NCI-H82 (cell line): Measurements from ENCODE around the gene NEAT1.
A peak's percentile ranks its signal among the peaks of the same experiment; 100 is the strongest.

ENCODE experiments used
- DNase-seq: peaks from one replicate; lab custom pipeline; 2025; lab: John Stamatoyannopoulos, UW

NEAT1 gene

DNA sequence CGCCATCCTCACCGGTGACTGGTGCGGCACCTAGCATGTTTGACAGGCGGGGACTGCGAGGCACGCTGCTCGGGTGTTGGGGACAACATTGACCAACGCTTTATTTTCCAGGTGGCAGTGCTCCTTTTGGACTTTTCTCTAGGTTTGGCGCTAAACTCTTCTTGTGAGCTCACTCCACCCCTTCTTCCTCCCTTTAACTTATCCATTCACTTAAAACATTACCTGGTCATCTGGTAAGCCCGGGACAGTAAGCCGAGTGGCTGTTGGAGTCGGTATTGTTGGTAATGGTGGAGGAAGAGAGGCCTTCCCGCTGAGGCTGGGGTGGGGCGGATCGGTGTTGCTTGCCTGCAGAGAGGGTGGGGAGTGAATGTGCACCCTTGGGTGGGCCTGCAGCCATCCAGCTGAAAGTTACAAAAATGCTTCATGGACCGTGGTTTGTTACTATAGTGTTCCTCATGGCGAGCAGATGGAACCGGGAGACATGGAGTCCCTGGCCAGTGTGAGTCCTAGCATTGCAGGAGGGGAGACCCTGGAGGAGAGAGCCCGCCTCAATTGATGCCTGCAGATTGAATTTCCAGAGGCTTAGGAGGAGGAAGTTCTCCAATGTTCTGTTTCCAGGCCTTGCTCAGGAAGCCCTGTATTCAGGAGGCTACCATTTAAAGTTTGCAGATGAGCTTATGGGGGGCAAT, 1.1 kb downstream of the NEAT1 start:
- peak; percentile 45 for DNase-seq

DNA sequence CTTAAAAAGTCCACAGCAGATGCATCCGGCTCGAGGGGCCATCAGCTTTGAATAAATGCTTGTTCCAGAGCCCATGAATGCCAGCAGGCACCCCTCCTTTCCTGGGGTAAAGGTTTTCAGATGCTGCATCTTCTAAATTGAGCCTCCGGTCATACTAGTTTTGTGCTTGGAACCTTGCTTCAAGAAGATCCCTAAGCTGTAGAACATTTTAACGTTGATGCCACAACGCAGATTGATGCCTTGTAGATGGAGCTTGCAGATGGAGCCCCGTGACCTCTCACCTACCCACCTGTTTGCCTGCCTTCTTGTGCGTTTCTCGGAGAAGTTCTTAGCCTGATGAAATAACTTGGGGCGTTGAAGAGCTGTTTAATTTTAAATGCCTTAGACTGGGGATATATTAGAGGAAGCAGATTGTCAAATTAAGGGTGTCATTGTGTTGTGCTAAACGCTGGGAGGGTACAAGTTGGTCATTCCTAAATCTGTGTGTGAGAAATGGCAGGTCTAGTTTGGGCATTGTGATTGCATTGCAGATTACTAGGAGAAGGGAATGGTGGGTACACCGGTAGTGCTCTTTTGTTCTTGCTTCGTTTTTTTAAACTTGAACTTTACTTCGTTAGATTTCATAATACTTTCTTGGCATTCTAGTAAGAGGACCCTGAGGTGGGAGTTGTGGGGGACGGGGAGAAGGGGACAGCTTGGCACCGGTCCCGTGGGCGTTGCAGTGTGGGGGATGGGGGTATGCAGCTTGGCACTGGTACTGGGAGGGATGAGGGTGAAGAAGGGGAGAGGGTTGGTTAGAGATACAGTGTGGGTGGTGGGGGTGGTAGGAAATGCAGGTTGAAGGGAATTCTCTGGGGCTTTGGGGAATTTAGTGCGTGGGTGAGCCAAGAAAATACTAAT, 1.9 kb downstream of the NEAT1 start:
- no peak for DNase-seq

DNA sequence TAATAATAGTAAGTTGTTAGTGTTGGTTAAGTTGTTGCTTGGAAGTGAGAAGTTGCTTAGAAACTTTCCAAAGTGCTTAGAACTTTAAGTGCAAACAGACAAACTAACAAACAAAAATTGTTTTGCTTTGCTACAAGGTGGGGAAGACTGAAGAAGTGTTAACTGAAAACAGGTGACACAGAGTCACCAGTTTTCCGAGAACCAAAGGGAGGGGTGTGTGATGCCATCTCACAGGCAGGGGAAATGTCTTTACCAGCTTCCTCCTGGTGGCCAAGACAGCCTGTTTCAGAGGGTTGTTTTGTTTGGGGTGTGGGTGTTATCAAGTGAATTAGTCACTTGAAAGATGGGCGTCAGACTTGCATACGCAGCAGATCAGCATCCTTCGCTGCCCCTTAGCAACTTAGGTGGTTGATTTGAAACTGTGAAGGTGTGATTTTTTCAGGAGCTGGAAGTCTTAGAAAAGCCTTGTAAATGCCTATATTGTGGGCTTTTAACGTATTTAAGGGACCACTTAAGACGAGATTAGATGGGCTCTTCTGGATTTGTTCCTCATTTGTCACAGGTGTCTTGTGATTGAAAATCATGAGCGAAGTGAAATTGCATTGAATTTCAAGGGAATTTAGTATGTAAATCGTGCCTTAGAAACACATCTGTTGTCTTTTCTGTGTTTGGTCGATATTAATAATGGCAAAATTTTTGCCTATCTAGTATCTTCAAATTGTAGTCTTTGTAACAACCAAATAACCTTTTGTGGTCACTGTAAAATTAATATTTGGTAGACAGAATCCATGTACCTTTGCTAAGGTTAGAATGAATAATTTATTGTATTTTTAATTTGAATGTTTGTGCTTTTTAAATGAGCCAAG, 2.7 kb downstream of the NEAT1 start:
- DNase-seq, result peak; percentile 35

DNA sequence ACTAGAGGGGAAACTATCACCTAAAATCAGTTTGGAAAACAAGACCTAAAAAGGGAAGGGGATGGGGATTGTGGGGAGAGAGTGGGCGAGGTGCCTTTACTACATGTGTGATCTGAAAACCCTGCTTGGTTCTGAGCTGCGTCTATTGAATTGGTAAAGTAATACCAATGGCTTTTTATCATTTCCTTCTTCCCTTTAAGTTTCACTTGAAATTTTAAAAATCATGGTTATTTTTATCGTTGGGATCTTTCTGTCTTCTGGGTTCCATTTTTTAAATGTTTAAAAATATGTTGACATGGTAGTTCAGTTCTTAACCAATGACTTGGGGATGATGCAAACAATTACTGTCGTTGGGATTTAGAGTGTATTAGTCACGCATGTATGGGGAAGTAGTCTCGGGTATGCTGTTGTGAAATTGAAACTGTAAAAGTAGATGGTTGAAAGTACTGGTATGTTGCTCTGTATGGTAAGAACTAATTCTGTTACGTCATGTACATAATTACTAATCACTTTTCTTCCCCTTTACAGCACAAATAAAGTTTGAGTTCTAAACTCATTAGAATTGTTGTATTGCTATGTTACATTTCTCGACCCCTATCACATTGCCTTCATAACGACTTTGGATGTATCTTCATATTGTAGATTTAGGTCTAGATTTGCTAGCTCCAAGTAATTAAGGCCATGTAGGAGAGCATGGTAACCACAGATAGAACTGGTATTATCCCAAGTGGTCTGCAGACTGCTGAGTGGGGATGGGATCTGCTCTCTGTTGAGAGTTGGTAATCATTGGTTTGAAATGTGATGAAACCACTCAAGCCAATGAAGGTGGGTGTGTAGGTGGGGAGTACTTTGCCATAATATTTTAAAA, 3.6 kb downstream of the NEAT1 start:
- no peak for DNase-seq

DNA sequence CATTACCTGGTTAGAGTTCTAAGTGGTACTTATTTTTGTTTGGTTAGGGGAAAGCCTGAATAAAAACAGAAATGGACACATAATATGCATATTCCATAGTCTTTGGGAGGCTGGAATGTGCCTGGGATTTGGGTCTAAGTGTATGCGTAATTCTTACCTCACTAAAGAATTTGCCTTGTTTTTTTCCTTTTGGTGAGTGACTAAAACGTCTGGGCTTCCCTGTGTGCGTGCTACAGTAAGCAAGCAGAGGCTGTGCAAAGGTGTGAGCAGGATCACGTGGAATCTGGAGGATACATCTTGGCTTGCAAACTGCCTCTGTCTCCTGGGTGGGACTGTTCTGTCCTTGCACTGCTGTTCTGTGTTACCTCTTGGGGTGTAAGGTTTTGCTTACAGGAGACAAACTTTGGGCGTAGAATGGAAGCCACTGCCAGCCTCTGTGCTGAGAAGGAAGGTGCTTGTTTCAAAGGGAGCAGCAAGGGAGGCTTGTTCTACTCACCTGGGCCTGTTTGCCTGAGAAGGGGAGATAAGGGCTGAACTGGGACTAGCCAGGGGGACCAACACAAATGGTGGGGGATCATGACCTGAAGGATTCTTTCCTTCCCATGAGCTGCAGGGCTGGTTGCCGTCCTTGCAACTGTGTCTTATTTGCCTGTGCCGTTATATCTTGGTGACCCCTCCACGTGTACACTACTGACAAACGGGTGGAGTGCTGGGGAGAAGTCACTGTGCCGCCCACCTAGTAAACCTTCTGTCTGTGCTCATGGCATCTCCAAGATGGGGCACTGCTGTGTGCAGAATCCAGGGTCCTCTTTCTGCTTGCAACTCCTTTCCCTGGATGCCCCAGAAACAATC, 4.5 kb downstream of the NEAT1 start:
- DNase-seq, result no peak

DNA sequence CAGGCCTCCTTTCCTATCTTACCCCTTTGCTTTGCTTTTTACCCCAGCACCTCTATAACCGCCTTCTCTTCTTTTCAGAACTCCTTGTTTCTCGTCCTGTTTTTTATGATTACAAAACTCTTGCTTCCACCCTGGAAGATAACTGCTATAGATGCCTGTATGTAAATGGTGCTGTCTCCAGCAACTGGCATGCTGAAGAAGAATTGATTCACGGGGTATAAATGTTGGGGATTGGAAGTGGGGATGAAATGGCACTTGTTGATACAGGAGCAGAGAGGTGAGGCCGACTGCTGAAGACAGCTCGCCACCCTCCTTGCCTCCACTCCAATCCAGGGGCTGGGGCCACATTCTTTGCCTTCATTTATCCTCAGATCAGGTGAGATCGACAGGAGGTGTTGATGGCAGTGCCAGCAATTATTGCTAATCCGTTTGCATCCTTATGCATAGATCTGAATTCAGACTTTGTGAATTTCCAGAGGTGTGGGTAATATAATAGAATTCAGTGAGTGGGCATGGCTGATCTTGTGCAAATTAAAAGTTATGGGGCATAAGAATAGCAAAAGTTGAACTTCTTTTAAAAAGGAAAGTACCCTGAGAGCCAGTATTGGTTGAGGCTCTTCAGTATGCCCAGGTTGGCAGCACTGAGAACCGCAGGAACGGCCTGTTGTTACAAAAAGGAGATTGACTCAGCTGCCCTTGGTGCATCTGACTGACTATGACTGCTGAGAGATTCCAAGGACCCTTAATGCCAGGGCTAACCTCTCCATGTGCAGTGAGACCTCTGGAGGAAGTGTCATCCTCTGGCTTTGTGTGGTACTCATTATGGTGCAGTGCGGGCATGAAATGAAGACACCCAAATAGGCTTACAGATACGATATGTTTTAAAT, 5.3 kb downstream of the NEAT1 start:
- DNase-seq, result peak; percentile 33

DNA sequence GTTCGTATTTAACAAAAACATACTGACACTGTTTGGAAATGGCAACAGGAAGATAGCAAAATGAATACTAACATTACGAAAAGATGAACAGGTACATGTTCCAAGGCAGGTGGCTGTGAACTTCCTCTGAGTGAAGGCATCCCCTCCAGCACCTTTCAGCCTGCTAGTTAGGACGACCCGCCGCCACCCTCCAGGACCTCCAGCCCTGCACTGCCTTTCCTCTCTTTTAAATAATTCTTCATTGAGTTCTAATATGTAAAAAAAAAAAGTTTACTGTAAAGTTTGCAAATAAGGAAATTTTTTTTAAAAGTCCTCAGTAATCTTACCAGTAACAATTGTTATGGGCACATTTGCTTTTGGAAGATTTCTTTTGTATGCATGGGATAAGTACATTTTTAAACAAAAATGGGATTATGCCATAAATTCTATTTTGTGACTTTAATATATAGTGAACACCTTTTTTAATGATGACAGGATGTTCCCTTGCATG, 6.0 kb downstream of the NEAT1 start:
- no peak for DNase-seq

DNA sequence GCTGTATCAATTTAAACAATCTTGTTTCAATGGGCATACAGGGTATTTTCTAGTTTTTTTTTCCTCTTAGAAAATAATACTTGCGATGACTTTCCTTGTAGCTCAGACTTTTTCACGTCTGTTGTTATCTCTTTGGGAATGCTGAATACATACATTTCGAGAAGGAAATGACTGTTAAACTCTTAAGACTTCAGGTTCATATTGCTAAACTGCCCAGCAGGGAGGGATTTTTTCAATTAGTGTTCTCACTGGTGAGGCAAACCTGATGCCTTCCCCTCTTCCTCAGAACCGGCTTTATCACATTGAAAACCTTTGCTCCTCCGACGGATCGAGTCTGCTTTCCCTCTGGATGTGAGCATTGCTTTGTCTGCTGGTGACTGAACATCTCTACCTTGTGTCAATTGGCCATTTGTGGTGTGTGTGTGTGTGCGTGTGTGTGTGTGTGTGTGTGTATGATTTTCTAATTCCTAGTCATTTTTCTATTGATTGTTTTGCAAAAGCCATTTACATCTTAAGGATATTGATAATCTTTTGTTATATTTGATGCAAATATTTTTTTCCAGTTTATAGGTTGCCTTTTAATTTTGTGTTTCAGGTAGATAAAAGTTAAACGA, 6.6 kb downstream of the NEAT1 start:
- DNase-seq, result no peak

DNA sequence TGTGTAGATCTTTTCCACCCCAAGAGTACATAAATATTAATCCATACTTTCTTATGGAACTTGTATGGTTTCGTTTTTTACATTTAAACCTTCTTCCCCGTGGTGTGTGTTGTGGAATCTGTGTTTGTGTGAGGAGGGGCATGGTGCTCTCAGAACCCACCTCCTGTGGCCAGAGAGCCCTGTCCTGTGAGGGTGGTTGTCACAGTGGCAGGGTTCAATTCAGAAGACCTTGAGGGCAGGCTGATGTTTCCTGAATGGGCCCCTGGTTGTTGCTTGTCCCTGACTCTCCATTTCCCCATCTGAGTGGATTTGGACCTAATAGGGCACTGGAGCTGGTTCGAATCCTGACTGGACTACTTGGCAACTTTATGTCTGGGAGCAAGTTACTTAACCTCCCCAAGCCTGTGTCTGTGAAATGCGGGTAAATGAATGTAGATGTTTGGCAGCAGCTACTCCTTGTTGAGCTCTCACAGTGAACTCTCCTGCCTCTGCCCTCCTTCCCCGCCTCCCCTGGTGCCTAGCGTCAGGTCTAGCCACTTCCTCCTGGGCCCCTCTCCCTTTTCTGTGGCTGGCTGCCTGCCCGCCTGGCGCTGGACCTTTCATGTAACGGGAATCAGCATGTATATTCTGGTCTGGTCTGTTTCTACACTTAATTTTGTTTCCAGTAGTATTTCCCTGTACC, 7.3 kb downstream of the NEAT1 start:
- DNase-seq, result no peak

DNA sequence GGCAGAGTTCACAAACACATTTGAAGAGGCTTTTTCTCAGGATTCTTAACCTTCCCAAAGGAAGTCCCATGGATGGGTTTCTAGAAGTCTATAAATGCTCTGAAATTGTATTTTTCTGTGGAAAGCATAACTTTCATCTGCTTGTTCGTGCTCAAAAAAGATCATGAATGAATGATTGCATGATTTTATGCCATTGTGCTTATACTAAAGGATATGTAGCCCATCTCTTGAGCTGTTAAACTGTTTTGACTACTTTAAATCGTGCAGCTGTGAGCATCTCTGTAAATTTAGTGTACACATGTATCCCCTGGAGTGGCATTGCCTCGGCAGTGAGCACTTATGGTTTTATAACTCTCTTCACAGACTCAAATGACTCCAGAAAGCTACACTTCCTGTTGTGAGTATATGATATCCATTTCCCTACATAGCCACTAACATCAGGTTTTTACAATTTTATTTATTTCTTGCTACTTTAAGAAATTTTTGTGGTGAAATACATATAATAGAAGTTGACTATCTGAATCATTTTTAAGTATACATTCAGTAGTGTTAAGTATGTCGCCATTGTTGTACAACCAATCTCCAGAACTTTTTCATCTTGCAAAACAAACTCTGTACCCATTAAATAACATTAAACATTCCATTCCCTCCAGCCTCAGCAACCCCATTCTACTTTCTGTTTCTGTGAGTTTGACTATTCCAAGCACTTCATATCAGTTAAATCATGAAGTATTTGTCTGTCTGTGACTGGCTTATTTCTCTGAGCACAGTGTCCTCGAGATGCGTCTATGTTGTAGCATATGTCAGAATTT, 8.0 kb downstream of the NEAT1 start:
- no peak for DNase-seq

DNA sequence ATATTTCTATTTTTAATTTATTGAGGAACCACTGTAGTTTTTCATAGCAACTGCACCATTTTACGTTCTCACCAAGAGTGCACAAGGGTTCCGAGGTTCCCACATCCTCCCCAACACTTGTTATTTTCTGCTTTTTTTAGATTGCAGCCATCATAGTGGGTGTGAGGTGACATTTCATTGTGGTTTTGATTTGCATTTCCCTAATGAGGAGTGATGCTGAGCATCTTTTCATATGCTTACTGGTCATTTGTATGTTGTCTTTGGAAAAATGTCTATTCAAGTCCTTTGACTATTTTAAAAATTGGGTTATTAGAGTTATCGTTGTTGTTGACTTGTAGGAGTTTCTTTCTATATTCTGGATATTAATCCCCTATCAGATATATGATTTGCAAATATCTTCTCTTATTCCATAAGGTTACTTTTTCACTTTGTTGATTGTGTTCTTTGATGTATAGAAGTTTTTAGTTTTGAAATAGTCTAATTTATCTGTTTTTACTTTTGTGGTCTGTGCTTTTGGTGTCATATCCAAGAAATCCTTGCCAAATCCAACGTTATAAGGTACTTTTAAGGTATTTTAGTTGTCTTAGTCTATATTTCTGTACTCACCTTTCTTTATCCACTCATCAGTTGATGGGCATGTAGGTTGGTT, 9.0 kb downstream of the NEAT1 start:
- no peak for DNase-seq

DNA sequence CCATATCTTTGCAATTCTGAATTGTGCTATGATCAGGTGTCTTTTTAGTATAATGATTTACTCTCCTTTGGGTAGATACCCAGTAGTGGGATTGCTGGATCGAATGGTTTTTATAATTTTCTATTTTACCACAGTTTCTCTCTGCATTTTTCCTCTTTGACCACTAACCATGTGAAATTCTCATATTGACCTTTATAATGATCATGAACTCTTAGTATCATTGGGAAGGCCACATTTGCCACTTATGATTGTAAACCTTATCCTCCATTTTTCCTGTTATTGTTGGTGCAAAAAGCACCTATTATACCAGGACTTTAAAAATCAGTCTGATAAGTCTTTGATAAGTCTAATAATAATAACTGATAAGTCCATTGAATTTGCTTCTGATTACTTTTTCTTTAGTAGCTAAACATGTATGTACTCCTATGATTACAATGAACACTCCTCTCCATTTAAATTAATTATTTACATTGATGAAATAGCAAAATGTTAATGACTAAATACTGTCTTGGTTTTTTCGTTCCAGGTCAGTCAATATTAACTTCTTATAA, 9.6 kb downstream of the NEAT1 start:
- DNase-seq, result no peak

DNA sequence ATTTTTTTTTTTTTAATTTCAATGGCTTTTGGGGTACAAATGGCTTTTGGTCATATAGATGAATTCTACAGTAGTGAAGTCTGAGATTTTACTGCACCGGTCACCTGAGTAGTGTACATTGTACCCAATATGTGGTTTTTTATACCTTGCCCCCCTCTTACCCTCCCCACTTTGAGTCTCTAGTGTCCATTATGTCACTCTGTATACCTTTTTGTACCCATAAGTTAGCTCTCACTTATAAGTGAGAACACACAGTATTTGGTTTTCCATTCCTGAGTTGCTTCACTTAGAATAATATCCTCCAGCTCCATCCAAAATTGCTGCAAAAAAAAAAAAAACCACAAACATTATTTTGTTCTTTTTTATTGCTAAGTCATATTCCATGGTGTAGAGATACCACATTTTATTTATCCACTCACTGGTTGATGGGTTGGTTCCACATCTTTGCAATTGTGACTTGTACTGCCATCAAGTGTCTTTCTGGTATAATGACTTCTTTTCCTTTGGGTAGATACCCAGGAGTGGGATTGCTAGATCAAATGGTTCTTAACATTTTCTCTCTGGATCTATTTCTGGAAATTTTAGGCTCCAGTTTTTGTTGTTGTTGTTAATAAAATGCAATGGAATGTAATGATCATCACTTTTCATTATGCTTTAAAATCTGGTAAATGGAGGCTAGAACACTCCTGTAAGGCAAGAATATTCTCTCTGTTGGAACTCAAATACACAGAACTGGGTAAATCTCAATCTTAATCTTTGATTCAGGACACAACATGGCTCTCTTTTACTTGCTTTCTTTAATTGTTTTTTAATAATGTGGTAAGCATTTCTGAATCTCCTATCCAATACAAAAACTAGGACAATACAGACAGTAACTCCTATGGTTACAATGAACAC, 10.3 kb downstream of the NEAT1 start:
- peak; percentile 23 for DNase-seq

DNA sequence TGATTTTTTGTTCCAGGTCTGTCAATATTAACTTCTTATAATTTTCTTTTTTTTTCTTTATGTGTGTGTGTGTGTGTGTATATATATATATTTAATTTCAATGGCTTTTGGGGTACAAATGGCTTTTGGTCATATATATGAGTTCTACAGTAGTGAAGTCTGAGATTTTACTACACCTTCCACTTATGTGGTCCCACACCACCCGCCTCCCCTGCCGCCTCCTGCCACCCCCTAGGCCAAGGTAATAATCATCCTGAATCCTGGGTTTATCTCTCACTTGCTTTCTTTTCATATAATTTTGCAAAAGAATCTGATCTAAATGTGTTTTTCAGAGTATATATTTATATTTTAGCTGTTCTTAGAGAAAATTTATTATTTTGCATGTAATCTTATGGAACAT, 11.1 kb downstream of the NEAT1 start:
- no peak for DNase-seq

DNA sequence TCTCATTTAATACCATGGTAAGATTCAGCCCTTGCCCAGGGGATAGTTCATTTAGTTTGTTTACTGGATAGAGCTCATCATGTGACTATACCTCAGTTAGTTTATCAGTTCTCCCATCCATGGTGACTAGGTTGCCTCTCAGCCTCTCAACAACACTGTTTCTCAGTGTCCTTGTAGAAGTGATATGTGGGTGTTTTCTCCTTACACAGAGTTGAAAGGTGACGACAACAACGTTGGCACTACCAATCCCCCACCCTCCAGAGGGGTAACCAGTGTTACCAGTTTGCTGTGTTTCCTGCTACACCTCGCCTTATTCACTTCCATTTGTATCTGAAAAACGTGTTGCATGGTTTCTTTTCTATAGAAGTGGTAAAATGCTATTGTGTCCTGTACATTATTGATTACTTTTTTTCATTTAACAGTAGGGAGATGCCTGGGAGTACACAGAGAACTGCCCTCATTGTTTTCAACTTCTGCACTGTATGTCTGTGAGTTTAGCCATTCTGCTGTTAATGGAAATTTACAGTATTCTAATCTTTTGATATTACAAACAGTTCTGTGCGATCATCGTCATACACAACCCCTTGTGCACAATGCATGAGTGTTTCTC, 11.6 kb downstream of the NEAT1 start:
- DNase-seq, result no peak
